ENCODE measurements around the gene GDF10. TPM values are rescaled to one million over a fixed set of nuclear protein-coding genes. Genes with fewer than 3 reads are reported as not detected.

GDF10 gene
- total and polyA plus RNA-seq, 2 of the 8 experiments (the other 6 are each of a cell fraction or from before 2014, with no cell fraction given), result 0.19 to 0.32 TPM

GRCh38 chr10:47362199-47362598 lies 62.2 kb downstream of the GDF10 start:
- H3K79me1 ChIP-seq (ENCODE audit: low read depth, low read length), result no peaks in the 10 kb centered on the region
- H4K20me1 ChIP-seq (replicated peaks in 1 of 2; ENCODE audit: control insufficient read depth in 1 of 2, insufficient read depth in 2 of 2, low read length in 2 of 2), result no peaks in the 10 kb centered on the region
- H2AFZ ChIP-seq (ENCODE audit: low read length), result no peak overlapping the region
- no peaks in the 10 kb centered on the region for H3K36me3 ChIP-seq (ENCODE audit: control insufficient read depth in 2 of 4, insufficient read depth in 4 of 4, low read length in 3 of 4)
- FAIRE-seq, result no peak
- no peaks in the 10 kb centered on the region for H3K79me2 ChIP-seq (ENCODE audit: control insufficient read depth in 1 of 2, insufficient read depth in 2 of 2, low read length in 2 of 2)
- H3K4me3 ChIP-seq (ENCODE audit: extremely low read depth in 1 of 4, insufficient read depth in 2 of 4, low read depth in 3 of 4, low read length in 4 of 4), result no peak overlapping the region
- H2BK15ac ChIP-seq (ENCODE audit: low read length), result no peak overlapping the region
- H3K18ac ChIP-seq (ENCODE audit: extremely low read depth, low read length), result no peak overlapping the region
- no peak overlapping the region for H3K4ac ChIP-seq (replicated peaks; ENCODE audit: insufficient read length, low read depth, low read length)
- H3K9me3 ChIP-seq (ENCODE audit: insufficient read depth in 2 of 2, low read depth in 1 of 2, low read length in 1 of 2), result no peaks in the 10 kb centered on the region
- H3K23ac ChIP-seq (ENCODE audit: insufficient read length), result no peak overlapping the region
- no peak for DNase-seq (ENCODE audit: low read depth in 1 of 2, low spot score in 2 of 2)
- H3K27ac ChIP-seq (ENCODE audit: low read depth, low read length), result no peak overlapping the region
- no peaks in the 10 kb centered on the region for H3K23me2 ChIP-seq (ENCODE audit: low read depth, low read length)
- ChIA-PET CTCF (ENCODE audit: partially characterized antibody) (interaction anchor here (0.7 to 8.9 kb wide), 22 partner anchors 11 to 817 kb away, joined by 3 to 132 read pairs (median 3); partner anchors contain the start of gene RBP3), POLR2A (ENCODE audit: partially characterized antibody) (interaction anchor here (1.4 to 1.7 kb wide), 2 partner anchors 12 to 22 kb away, joined by 3 to 4 read pairs; partner anchors contain the start of gene ZNF488)
- no peak overlapping the region for H2BK20ac ChIP-seq (ENCODE audit: low read length)
- WGBS, 2 experiments (ENCODE audit: extremely low coverage in 1 of 2, insufficient coverage in 1 of 2, insufficient read length in 1 of 2, insufficient replicate concordance in 2 of 2, low coverage in 1 of 2, low lambda C conversion rate in 2 of 2, missing lambda C conversion rate in 1 of 2), result 89% methylated on average over 3 of the region's 3 CpGs; no CpG with 5 or more reads in 1 of the 2 experiments
- H4K5ac ChIP-seq (ENCODE audit: insufficient read length, low read depth, low read length), result no peak overlapping the region
- peaks cover 2 to 7% (median 3%) of the 10 kb centered on the region in 4 experiments; a peak in 3 of 7 replicates for H3K4me1 ChIP-seq (replicated peaks in 1 of 4; ENCODE audit: control insufficient read depth in 3 of 4, insufficient read depth in 4 of 4, low read length in 3 of 4)
- no peak overlapping the region for H3K56ac ChIP-seq (replicated peaks; ENCODE audit: insufficient read length, low read depth, low read length)
- H3K14ac ChIP-seq (ENCODE audit: insufficient read length), result no peak overlapping the region
- H3K27me3 ChIP-seq (replicated peaks in 1 of 4; ENCODE audit: control insufficient read depth in 3 of 4, extremely low read depth in 1 of 4, insufficient read depth in 3 of 4, low read length in 3 of 4), result no peaks in the 10 kb centered on the region
- H4K8ac ChIP-seq (ENCODE audit: extremely low read depth, insufficient read depth, low read length), result no peak overlapping the region
- no peak overlapping the region for H2BK120ac ChIP-seq (replicated peaks; ENCODE audit: low read depth, low read length)
- H2AK5ac ChIP-seq (ENCODE audit: low read depth, low read length), result no peak overlapping the region
- H2BK12ac ChIP-seq (ENCODE audit: low read depth, low read length), result no peak overlapping the region
- H2BK5ac ChIP-seq (ENCODE audit: low read depth, low read length), result no peak overlapping the region
- no peak overlapping the region for H4K91ac ChIP-seq (replicated peaks; ENCODE audit: insufficient read length, low read length)
- H3K9ac ChIP-seq (replicated peaks in 1 of 4; ENCODE audit: extremely low read depth in 1 of 4, low read depth in 3 of 4, low read length in 3 of 4), result no peak overlapping the region
- H3K4me2 ChIP-seq (ENCODE audit: insufficient read depth in 1 of 2, low read depth in 2 of 2, low read length in 2 of 2), result no peak overlapping the region
- TF ChIP-seq TEAD4 (IDR thresholded peaks at IDR 0.05; ENCODE audit: low read depth, low read length) (no peak), SIX5 (IDR thresholded peaks at IDR 0.05; ENCODE audit: low read depth, low read length) (no peak), ATF2 (IDR thresholded peaks at IDR 0.05; ENCODE audit: low read length) (no peak), HDAC6 (IDR thresholded peaks at IDR 0.05; ENCODE audit: low read depth, low read length) (no peak), SAP30 (IDR thresholded peaks at IDR 0.05; ENCODE audit: insufficient read depth, insufficient replicate concordance, low read length) (no peak), CTCF (IDR thresholded peaks at IDR 0.05; ENCODE audit: control extremely low read depth in 1 of 3, insufficient read depth in 1 of 3, low read depth in 1 of 3, low read length in 3 of 3) (no peak), EZH2 (IDR thresholded peaks at IDR 0.05; ENCODE audit: low read depth, low read length, severe bottlenecking) (no peak), JUN (IDR thresholded peaks at IDR 0.05; ENCODE audit: low read depth, low read length) (no peak), TAF7 (optimal IDR thresholded peaks at IDR 0.05; ENCODE audit: borderline replicate concordance, low read depth, low read length) (no peak)
